ENCODE results near the gene MARCO.
"Not testable (repeated sequence)": the region's sequence is repeated elsewhere in the genome, so short reads cannot be mapped to it uniquely, and the experiment has no call there.

Gene MARCO

GRCh38 chr2:118994172-118994700 lies 52.2 kb downstream of the MARCO start:
- H3K36me3 Mint-ChIP-seq = no peaks in the 10 kb centered on the region
- no peak overlapping the region for H3K27ac Mint-ChIP-seq
- H3K4me1 Mint-ChIP-seq (ENCODE audit: low read depth) = peaks cover 23% of the 10 kb centered on the region
- H3K27me3 Mint-ChIP-seq = no peaks in the 10 kb centered on the region
- H3K4me3 Mint-ChIP-seq = no peak overlapping the region
- no peaks in the 10 kb centered on the region for H3K9me3 Mint-ChIP-seq (ENCODE audit: low read depth)

DNA sequence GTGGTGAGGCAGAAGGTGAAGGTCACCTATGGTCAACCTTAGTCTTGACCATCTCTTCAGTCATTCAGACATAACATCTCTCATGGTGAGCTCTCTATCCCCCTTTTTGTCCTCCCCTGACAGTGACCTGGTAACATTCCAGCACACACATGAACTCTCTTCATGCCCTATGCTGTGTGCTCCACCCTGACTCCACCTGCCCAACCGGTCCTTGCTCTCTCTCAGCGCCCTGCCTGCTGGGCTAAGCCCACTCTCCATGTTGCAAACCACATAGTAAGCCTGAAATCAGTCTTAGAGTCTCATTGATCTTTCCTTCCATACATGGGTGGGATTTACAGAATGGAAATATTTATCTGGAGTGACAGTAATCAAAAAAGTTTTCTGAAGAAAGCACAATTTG lies 52.8 kb downstream of the MARCO start:
- no peak overlapping the region for H3K4me3 Mint-ChIP-seq
- H3K4me1 Mint-ChIP-seq (ENCODE audit: low read depth) = peaks cover 23% of the 10 kb centered on the region
- H3K27me3 Mint-ChIP-seq = no peaks in the 10 kb centered on the region
- no peaks in the 10 kb centered on the region for H3K36me3 Mint-ChIP-seq
- H3K9me3 Mint-ChIP-seq (ENCODE audit: low read depth) = no peaks in the 10 kb centered on the region
- no peak overlapping the region for H3K27ac Mint-ChIP-seq

DNA sequence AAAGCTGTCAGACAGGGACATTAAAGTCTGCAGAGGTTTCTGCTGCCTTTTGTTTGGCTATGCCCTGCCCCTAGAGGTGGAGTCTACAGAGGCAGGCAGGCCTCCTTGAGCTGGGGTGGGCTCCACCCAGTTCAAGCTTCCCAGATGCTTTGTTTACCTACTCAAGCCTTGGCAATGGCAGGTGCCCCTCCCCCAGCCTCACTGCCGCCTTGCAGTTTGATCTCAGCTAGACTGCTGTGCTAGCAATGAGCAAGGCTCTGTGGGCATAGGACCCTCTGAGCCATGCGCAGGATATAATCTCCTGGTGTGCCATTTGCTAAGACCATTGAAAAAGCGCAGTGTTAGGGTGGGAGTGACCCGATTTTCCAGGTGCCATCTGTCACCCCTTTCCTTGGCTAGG lies 61.9 kb downstream of the MARCO start:
- H3K36me3 Mint-ChIP-seq; H3K4me3 Mint-ChIP-seq; H3K27ac Mint-ChIP-seq; H3K4me1 Mint-ChIP-seq (ENCODE audit: low read depth); H3K9me3 Mint-ChIP-seq (ENCODE audit: low read depth); H3K27me3 Mint-ChIP-seq: not testable (repeated sequence)

- Mint-ChIP-seq H3K4me1 (ENCODE audit: low read depth) (no peaks in the 10 kb centered on the region), H3K9me3 (ENCODE audit: low read depth) (no peaks in the 10 kb centered on the region)
Observed at GRCh38 chr2:119004602-119005001, 62.6 kb downstream of the MARCO start.

DNA sequence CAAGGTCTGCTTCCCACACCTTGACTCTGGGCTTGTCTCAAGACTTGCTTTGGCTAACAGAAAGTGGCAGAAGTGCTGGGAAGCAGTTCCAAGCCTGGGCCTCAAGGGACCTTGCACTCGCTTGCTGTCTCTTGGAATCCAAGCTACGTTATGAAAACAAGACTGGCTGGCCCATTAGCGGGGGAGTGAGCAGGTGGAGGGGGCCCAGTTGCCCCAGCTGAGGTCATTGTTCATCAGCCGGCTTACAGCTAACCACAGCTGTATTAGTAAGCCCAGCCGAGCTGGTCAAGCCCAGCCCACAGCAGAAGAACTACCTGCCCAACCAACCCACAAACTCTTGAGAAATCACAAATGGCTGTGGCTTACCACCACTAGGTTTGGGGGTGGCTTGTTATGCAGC lies 63.1 kb downstream of the MARCO start:
- Mint-ChIP-seq H3K27ac (no peak overlapping the region), H3K27me3 (peaks cover 6% of the 10 kb centered on the region)

More at GRCh38 chr2:119004602-119005001, 62.6 kb downstream of the MARCO start:
- peaks cover 2% of the 10 kb centered on the region for H3K27me3 Mint-ChIP-seq
- H3K27ac Mint-ChIP-seq = no peak overlapping the region
- H3K4me3 Mint-ChIP-seq = no peak overlapping the region
- peaks cover 6% of the 10 kb centered on the region for H3K36me3 Mint-ChIP-seq

DNA sequence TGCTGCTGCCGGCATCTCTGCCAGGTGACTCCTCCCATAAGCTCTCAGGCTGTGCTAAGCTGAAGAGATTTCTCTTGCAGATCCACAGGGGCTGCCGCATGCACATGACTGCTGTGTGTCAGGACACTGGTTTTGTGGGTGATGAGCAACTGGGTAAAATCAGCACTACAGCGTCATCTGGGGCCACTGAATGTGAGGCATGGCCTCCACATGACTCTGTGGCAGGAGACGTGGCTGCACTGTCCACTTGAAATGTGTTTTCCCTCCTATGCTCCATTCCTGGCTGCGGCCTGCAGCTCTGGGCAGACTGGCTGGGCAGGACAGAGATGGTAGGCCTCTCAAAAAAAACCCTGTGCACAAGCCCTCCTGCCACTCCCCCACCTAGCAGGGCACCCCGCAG lies 63.6 kb downstream of the MARCO start:
- no peak overlapping the region for H3K4me3 Mint-ChIP-seq
- no peaks in the 10 kb centered on the region for H3K4me1 Mint-ChIP-seq (ENCODE audit: low read depth)
- peaks cover 7% of the 10 kb centered on the region for H3K27me3 Mint-ChIP-seq
- no peak overlapping the region for H3K27ac Mint-ChIP-seq
- peaks cover 9% of the 10 kb centered on the region for H3K36me3 Mint-ChIP-seq
- no peaks in the 10 kb centered on the region for H3K9me3 Mint-ChIP-seq (ENCODE audit: low read depth)

More for the DNA sequence above, 63.1 kb downstream of the MARCO start:
- Mint-ChIP-seq H3K4me1 (ENCODE audit: low read depth) (no peaks in the 10 kb centered on the region), H3K36me3 (peaks cover 8% of the 10 kb centered on the region), H3K4me3 (no peak overlapping the region), H3K9me3 (ENCODE audit: low read depth) (no peaks in the 10 kb centered on the region)

- Mint-ChIP-seq H3K27ac (no peak overlapping the region), H3K36me3 (peaks cover 9% of the 10 kb centered on the region), H3K9me3 (ENCODE audit: low read depth) (no peaks in the 10 kb centered on the region), H3K4me1 (ENCODE audit: low read depth) (no peaks in the 10 kb centered on the region), H3K4me3 (no peak overlapping the region), H3K27me3 (peaks cover 12% of the 10 kb centered on the region)
Observed at GRCh38 chr2:119006441-119006840, 64.4 kb downstream of the MARCO start.

- peaks cover 18% of the 10 kb centered on the region for H3K27me3 Mint-ChIP-seq
Observed at GRCh38 chr2:119008108-119008507, 66.1 kb downstream of the MARCO start.

DNA sequence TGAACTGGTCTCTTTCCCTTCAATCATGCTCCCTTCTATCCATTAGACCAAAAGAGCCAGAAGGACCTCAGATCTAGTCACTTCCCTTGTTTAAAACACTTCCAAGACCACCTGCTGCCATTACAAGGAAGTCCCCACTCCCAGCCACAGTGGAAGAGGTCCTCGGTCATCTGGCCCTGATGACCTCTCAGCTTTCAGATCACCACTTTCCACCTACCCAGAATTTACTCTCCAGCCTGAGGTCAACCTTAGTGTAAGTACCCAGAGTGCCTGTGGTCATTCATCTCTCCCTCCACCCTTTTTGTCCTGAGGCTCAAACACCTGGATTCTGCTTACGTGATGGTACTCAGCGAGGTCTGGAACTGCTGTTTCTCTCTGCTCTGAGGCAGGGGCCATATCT lies 67.1 kb downstream of the MARCO start:
- Mint-ChIP-seq H3K9me3 (ENCODE audit: low read depth) (no peaks in the 10 kb centered on the region), H3K36me3 (peaks cover 2% of the 10 kb centered on the region), H3K4me3 (no peak overlapping the region)

More at GRCh38 chr2:119008108-119008507, 66.1 kb downstream of the MARCO start:
- H3K4me3 Mint-ChIP-seq = no peak overlapping the region
- no peak overlapping the region for H3K27ac Mint-ChIP-seq
- H3K36me3 Mint-ChIP-seq = peaks cover 3% of the 10 kb centered on the region
- H3K4me1 Mint-ChIP-seq (ENCODE audit: low read depth) = peaks cover 5% of the 10 kb centered on the region
- no peaks in the 10 kb centered on the region for H3K9me3 Mint-ChIP-seq (ENCODE audit: low read depth)

DNA sequence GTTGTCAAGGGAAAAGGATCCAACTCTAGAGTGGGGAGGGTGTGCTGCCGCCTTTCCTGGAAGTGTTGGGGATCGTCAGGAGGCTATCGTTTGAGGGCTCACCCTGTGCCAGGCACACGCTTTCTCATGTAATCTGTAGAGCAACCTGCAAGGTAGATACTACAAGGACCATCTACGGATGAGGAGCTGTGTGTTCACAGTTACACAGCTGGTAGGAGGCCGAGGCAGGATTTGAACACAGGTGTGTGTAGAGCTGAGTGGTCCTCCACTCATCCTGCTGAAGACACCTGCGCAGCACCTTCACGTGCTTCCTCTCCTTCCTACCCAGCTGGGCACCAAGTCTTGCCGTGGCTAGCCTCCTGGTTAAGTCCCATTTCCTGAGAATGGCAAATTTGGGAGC lies 68.3 kb downstream of the MARCO start:
- peaks cover 2% of the 10 kb centered on the region for H3K36me3 Mint-ChIP-seq
- no peaks in the 10 kb centered on the region for H3K9me3 Mint-ChIP-seq (ENCODE audit: low read depth)
- peaks cover 18% of the 10 kb centered on the region for H3K27me3 Mint-ChIP-seq
- no peak overlapping the region for H3K4me3 Mint-ChIP-seq
- peaks cover 9% of the 10 kb centered on the region for H3K4me1 Mint-ChIP-seq (ENCODE audit: low read depth)
- H3K27ac Mint-ChIP-seq = no peak overlapping the region

More for the DNA sequence above, 67.1 kb downstream of the MARCO start:
- H3K4me1 Mint-ChIP-seq (ENCODE audit: low read depth) = peaks cover 9% of the 10 kb centered on the region
- peaks cover 18% of the 10 kb centered on the region for H3K27me3 Mint-ChIP-seq
- H3K27ac Mint-ChIP-seq = no peak overlapping the region

- Mint-ChIP-seq H3K27me3 (peaks cover 18% of the 10 kb centered on the region), H3K9me3 (ENCODE audit: low read depth) (no peaks in the 10 kb centered on the region), H3K36me3 (peaks cover 2% of the 10 kb centered on the region), H3K4me1 (ENCODE audit: low read depth) (peaks cover 9% of the 10 kb centered on the region), H3K27ac (no peak overlapping the region), H3K4me3 (no peak overlapping the region)
Observed at GRCh38 chr2:119011162-119011909, 69.3 kb downstream of the MARCO start.

DNA sequence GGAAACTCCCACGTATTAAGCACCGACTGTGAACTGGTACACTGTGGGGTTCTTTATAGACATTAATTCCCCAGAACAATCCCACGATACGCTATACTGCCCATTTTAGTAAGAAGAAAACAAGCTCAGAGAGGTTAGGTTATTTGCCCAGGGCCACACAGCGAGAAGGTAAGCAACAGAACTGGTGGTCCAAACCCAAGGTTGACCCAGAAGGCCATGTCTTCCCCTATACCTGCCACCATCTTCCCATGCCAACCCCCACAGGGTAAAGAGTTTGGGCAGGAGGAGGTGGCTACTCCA lies 69.9 kb downstream of the MARCO start:
- Mint-ChIP-seq H3K4me3 (no peak overlapping the region), H3K9me3 (ENCODE audit: low read depth) (no peaks in the 10 kb centered on the region), H3K36me3 (peaks cover 2% of the 10 kb centered on the region), H3K27ac (no peak overlapping the region), H3K27me3 (peaks cover 17% of the 10 kb centered on the region), H3K4me1 (ENCODE audit: low read depth) (peaks cover 9% of the 10 kb centered on the region)

- no peak overlapping the region for H3K4me3 Mint-ChIP-seq
- H3K36me3 Mint-ChIP-seq = peaks cover 2% of the 10 kb centered on the region
- no peaks in the 10 kb centered on the region for H3K9me3 Mint-ChIP-seq (ENCODE audit: low read depth)
- peaks cover 9% of the 10 kb centered on the region for H3K4me1 Mint-ChIP-seq (ENCODE audit: low read depth)
- H3K27me3 Mint-ChIP-seq = peaks cover 18% of the 10 kb centered on the region
- no peak overlapping the region for H3K27ac Mint-ChIP-seq
Observed at GRCh38 chr2:119012345-119013301, 70.6 kb downstream of the MARCO start.

- no peak overlapping the region for H3K27ac Mint-ChIP-seq
- H3K36me3 Mint-ChIP-seq = peaks cover 2% of the 10 kb centered on the region
- H3K27me3 Mint-ChIP-seq = peaks cover 18% of the 10 kb centered on the region
- peaks cover 9% of the 10 kb centered on the region for H3K4me1 Mint-ChIP-seq (ENCODE audit: low read depth)
- no peak overlapping the region for H3K4me3 Mint-ChIP-seq
- no peaks in the 10 kb centered on the region for H3K9me3 Mint-ChIP-seq (ENCODE audit: low read depth)
Observed at GRCh38 chr2:119013671-119014070, 71.7 kb downstream of the MARCO start.

- Mint-ChIP-seq H3K36me3 (no peaks in the 10 kb centered on the region), H3K4me1 (ENCODE audit: low read depth) (peaks cover 9% of the 10 kb centered on the region), H3K9me3 (ENCODE audit: low read depth) (no peaks in the 10 kb centered on the region), H3K27ac (no peak overlapping the region), H3K27me3 (peaks cover 11% of the 10 kb centered on the region), H3K4me3 (no peak overlapping the region)
Observed at GRCh38 chr2:119015845-119016244, 73.9 kb downstream of the MARCO start.
